WTC11 (cell line): ENCODE data around the gene FAM9C. TPM values are rescaled to one million over a fixed set of nuclear protein-coding genes. Genes with fewer than 3 reads are reported as not detected.

Source experiments
- ATAC-seq: fragments of 200-7000 bp; cut with Tn5 transposase; 2 replicates; pipeline ENCODE4 v1.10.0; 2021; ENCODE audit warnings: mild to moderate bottlenecking, moderate library complexity
- CTCF ChIA-PET: fragments of 300-600 bp; sonication (Branson Sonifier 250); formaldehyde crosslinking; loops from one replicate; lab custom pipeline; 2021; ENCODE audit warnings: antibody characterized with exemption; lab: Charles Lee
- POLR2A ChIA-PET: fragments of 350-600 bp; sonication (Branson Sonifier 250); formaldehyde crosslinking; loops from one replicate; lab custom pipeline; 2021; ENCODE audit warnings: antibody characterized with exemption; lab: Charles Lee
- DNase-seq: peaks from one replicate; pipeline ENCODE4 v3.0.0; 2021; ENCODE audit warnings: low spot score
- H3K27ac Mint-ChIP-seq: 2 replicates; pipeline ENCODE4 v1.8.0; 2021; ENCODE audit warnings: mixed read lengths
- H3K27me3 Mint-ChIP-seq: 2 replicates; pipeline ENCODE4 v1.8.0; 2021; ENCODE audit warnings: low read depth, mild to moderate bottlenecking, moderate library complexity, mixed read lengths
- H3K36me3 Mint-ChIP-seq: 2 replicates; pipeline ENCODE4 v1.8.0; 2021; ENCODE audit warnings: mixed read lengths
- H3K4me1 Mint-ChIP-seq: 2 replicates; pipeline ENCODE4 v1.8.0; 2022; ENCODE audit warnings: mixed read lengths
- H3K4me3 Mint-ChIP-seq: 2 replicates; pipeline ENCODE4 v1.8.0; 2021; ENCODE audit warnings: mild to moderate bottlenecking, moderate library complexity, mixed read lengths
- H3K9me3 Mint-ChIP-seq: 2 replicates; pipeline ENCODE4 v1.8.0; 2021; ENCODE audit warnings: mixed read lengths
- ATF6 ChIP-seq: sonication (generic); formaldehyde crosslinking; IDR thresholded peaks from 2 replicates; pipeline ENCODE4 v1.8.1; 2023; ENCODE audit warnings: mild to moderate bottlenecking, missing genetic modification reagents
- CREM ChIP-seq: sonication (generic); formaldehyde crosslinking; IDR thresholded peaks from 2 replicates; pipeline ENCODE4 v1.8.1; 2022; ENCODE audit warnings: mild to moderate bottlenecking, missing genetic modification reagents, moderate library complexity
- ERG ChIP-seq: fragments of 250-450 bp; sonication (Bioruptor Pico); IDR thresholded peaks from 2 replicates; pipeline ENCODE4 v1.8.0; 2021; ENCODE audit warnings: mild to moderate bottlenecking
- FOXJ3 ChIP-seq: sonication (generic); formaldehyde crosslinking; IDR thresholded peaks from 2 replicates; pipeline ENCODE4 v1.9.0; 2021; ENCODE audit warnings: missing genetic modification reagents, mild to moderate bottlenecking, borderline replicate concordance
- IRF2 ChIP-seq: sonication (generic); formaldehyde crosslinking; IDR thresholded peaks from 2 replicates; pipeline ENCODE4 v1.8.0; 2022; ENCODE audit warnings: low read depth, missing genetic modification reagents, borderline replicate concordance
- MLX ChIP-seq: sonication (generic); formaldehyde crosslinking; IDR thresholded peaks from 2 replicates; pipeline ENCODE4 v1.8.1; 2023; ENCODE audit warnings: mild to moderate bottlenecking, missing genetic modification reagents, moderate library complexity
- MXD4 ChIP-seq: fragments of 250-450 bp; sonication (Bioruptor Pico); IDR thresholded peaks from 2 replicates; pipeline ENCODE4 v1.8.0; 2021; ENCODE audit warnings: mild to moderate bottlenecking, moderate library complexity, borderline replicate concordance
- NFYB ChIP-seq: sonication (generic); formaldehyde crosslinking; conservative IDR thresholded peaks from 2 replicates; pipeline ENCODE4 v1.8.0; 2022; ENCODE audit warnings: low read depth, missing genetic modification reagents
- PRDM15 ChIP-seq: sonication (generic); formaldehyde crosslinking; IDR thresholded peaks from 2 replicates; pipeline ENCODE4 v1.8.0; 2022; ENCODE audit warnings: missing genetic modification reagents
- RELA ChIP-seq: sonication (generic); formaldehyde crosslinking; IDR thresholded peaks from 2 replicates; pipeline ENCODE4 v1.8.1; 2022; ENCODE audit warnings: missing genetic modification reagents, mild to moderate bottlenecking, borderline replicate concordance
- RORB ChIP-seq: fragments of 250-450 bp; sonication (Bioruptor Pico); IDR thresholded peaks from 2 replicates; pipeline ENCODE4 v1.9.0; 2021; ENCODE audit warnings: mild to moderate bottlenecking
- SMAD3 ChIP-seq: sonication (generic); formaldehyde crosslinking; IDR thresholded peaks from 2 replicates; pipeline ENCODE4 v1.8.0; 2022; ENCODE audit warnings: missing genetic modification reagents, mild to moderate bottlenecking, borderline replicate concordance
- TCF7 ChIP-seq: sonication (generic); formaldehyde crosslinking; IDR thresholded peaks from 2 replicates; pipeline ENCODE4 v1.8.0; 2022; ENCODE audit warnings: mild to moderate bottlenecking, low read depth, missing genetic modification reagents, moderate library complexity
- TEAD1 ChIP-seq: sonication (generic); formaldehyde crosslinking; IDR thresholded peaks from 2 replicates; pipeline ENCODE4 v1.8.0; 2022; ENCODE audit warnings: mild to moderate bottlenecking, missing genetic modification reagents
- ZBTB21 ChIP-seq: sonication (generic); formaldehyde crosslinking; IDR thresholded peaks from 2 replicates; pipeline ENCODE4 v1.8.1; 2023; ENCODE audit warnings: mild to moderate bottlenecking, missing genetic modification reagents, borderline replicate concordance
- ZNF396 ChIP-seq: fragments of 250-450 bp; sonication (Bioruptor Pico); IDR thresholded peaks from 2 replicates; pipeline ENCODE4 v1.8.0; 2021; ENCODE audit warnings: mild to moderate bottlenecking, moderate library complexity, borderline replicate concordance
- ZNF416 ChIP-seq: fragments of 250-450 bp; sonication (Bioruptor Pico); IDR thresholded peaks from 2 replicates; pipeline ENCODE4 v1.9.0; 2021; ENCODE audit warnings: mild to moderate bottlenecking, inconsistent platforms
- total RNA-seq: library from RNA; stranded (reverse); gene quantifications from 3 replicates; pipeline ENCODE4 v1.2.3, GENCODE V29; 2021

The FAM9C gene
- total RNA-seq, 1 experiment from 2014 or later = 0.28 TPM

- ATAC-seq (no peak), DNase-seq (no peak)
- TF ChIP-seq ATF6 (CRISPR knock-in tag) = no peak
- TF ChIP-seq ZNF416 = no peak
- no peak for TF ChIP-seq MLX (CRISPR knock-in tag)
- no peak for TF ChIP-seq ERG (CRISPR knock-in tag)
- TF ChIP-seq MXD4 (CRISPR knock-in tag) = no peak
- TF ChIP-seq RORB (CRISPR knock-in tag) = no peak
- no peak for TF ChIP-seq TEAD1 (CRISPR knock-in tag)
- no peak for TF ChIP-seq FOXJ3 (CRISPR knock-in tag)
- no peak for TF ChIP-seq PRDM15 (CRISPR knock-in tag)
- no peak for TF ChIP-seq RELA (CRISPR knock-in tag)
- TF ChIP-seq SMAD3 (CRISPR knock-in tag) = no peak
- TF ChIP-seq IRF2 (CRISPR knock-in tag) = no peak
- Mint-ChIP-seq H3K4me1 (no peaks in the 10 kb centered on the region; the same call in 1 of the 2 replicates), H3K9me3 (peaks cover 8% of the 10 kb centered on the region), H3K27me3 (no peaks in the 10 kb centered on the region), H3K4me3 (no peak overlapping the region), H3K27ac (no peak overlapping the region), H3K36me3 (no peaks in the 10 kb centered on the region)
- ChIA-PET CTCF (no interaction called here), POLR2A (no interaction called here)
Observed at GRCh38 chrX:13092455-13092941, 48.1 kb upstream of the FAM9C start.

GRCh38 chrX:13091111-13091765 lies 46.8 kb upstream of the FAM9C start:
- H3K27ac Mint-ChIP-seq = no peak overlapping the region
- DNase-seq (no peak), ATAC-seq (no peak)
- TF ChIP-seq CREM (CRISPR knock-in tag) = no peak
- TF ChIP-seq ZBTB21 = no peak
- no peak for TF ChIP-seq TCF7
- TF ChIP-seq NFYB (CRISPR knock-in tag) = no peak
- TF ChIP-seq ATF6 (CRISPR knock-in tag) = no peak
- no peak for TF ChIP-seq ZNF396 (CRISPR knock-in tag)
- no peaks in the 10 kb centered on the region for H3K36me3 Mint-ChIP-seq
- no peaks in the 10 kb centered on the region for H3K27me3 Mint-ChIP-seq
- H3K9me3 Mint-ChIP-seq = peaks cover 7% of the 10 kb centered on the region; the same call in 1 of the 2 replicates
- POLR2A ChIA-PET = no interaction called here
- no peak overlapping the region for H3K4me3 Mint-ChIP-seq
- no peaks in the 10 kb centered on the region; the same call in 1 of the 2 replicates for H3K4me1 Mint-ChIP-seq
- CTCF ChIA-PET = no interaction called here
